ENCODE measurements around the gene NKAIN2.

The NKAIN2 gene

DNA sequence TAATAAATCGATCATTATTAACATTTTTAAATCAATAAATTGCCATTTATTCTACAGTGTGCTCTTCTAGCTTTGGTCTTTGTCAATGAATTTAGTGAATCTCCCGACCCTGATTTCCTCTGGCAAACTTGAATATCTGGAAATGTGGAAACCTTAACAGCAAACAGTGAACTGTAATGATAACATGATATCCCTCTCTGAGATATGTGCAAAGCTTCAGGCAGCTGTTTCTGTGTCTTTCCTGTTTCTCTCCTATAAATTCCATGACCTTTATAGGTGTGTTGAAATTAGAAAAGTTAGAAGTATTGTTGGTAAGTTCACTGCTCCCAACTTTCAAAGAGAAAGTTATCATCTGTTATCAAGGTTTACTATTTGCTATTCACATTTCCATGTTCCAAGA lies 939.8 kb downstream of the NKAIN2 start:
- TF ChIP-seq ZBTB8A (tag by site-specific recombination; IDR thresholded peaks at IDR 0.05) = 0 out of 2 replicates have a peak, but pooled peaks have one; percentile 1
- no peak for TF ChIP-seq ZNF398 (tag by site-specific recombination; IDR thresholded peaks at IDR 0.05)
- Histone ChIP-seq H3K27ac (ENCODE audit: extremely low read depth, low read depth, low read length) (no peak overlapping the region), H3K4me3 (ENCODE audit: low read depth, low read length) (no peak overlapping the region), H3K4me1 (ENCODE audit: control insufficient read depth, insufficient read depth, low read length) (peaks cover 10% of the 10 kb centered on the region; the same call in 1 of the 2 replicates), H3K36me3 (ENCODE audit: control insufficient read depth in 2 of 2, insufficient read depth in 1 of 2, low read length in 2 of 2) (no peaks in the 10 kb centered on the region), H3K9me3 (ENCODE audit: control insufficient read depth, insufficient read depth, low read depth, low read length) (no peaks in the 10 kb centered on the region)
- CTCF ChIA-PET = no interaction called here
- POLR2A ChIA-PET = no interaction called here

GRCh38 chr6:124747349-124747748 lies 943.7 kb downstream of the NKAIN2 start:
- no peak overlapping the region for H3K27ac ChIP-seq (ENCODE audit: extremely low read depth, low read depth, low read length)
- POLR2A ChIA-PET = no interaction called here

DNA sequence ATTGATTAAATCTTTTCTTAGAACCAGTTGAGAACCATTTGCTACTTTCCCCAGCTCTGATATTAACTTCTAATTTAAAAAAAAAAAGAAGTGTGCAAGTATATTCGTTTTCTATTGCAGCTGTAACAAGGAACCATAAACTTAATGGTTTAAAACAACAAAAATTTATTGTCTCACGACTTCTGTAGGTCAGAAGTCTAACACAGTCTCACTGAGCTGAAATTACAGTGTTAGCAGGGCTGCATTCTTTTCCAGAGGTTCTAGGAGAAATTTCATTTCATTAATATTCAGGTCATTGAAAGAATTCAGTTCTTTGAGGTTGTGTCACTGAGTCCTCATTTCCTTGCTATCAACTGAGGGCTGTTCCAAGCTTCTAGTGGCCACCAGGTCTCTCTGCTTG lies 945.1 kb downstream of the NKAIN2 start:
- no peak overlapping the region for H3K27ac ChIP-seq (ENCODE audit: extremely low read depth, low read depth, low read length)
- H3K4me3 ChIP-seq (ENCODE audit: low read depth, low read length) = no peak overlapping the region
- no peak for TF ChIP-seq ZNF341 (tag by site-specific recombination; IDR thresholded peaks at IDR 0.05; ENCODE audit: low read depth)
- TF ChIP-seq, protein P1, sequence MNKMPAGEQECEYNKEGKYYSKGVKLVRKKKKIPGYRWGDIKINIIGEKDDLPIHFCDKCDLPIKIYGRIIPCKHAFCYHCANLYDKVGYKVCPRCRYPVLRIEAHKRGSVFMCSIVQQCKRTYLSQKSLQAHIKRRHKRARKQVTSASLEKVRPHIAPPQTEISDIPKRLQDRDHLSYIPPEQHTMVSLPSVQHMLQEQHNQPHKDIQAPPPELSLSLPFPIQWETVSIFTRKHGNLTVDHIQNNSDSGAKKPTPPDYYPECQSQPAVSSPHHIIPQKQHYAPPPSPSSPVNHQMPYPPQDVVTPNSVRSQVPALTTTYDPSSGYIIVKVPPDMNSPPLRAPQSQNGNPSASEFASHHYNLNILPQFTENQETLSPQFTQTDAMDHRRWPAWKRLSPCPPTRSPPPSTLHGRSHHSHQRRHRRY (tag by site-specific recombination; IDR thresholded peaks at IDR 0.05) = no peak
- no peak for TF ChIP-seq HOXA7 (CRISPR knock-in tag; IDR thresholded peaks at IDR 0.05; ENCODE audit: borderline replicate concordance)
- TF ChIP-seq, protein P2, sequence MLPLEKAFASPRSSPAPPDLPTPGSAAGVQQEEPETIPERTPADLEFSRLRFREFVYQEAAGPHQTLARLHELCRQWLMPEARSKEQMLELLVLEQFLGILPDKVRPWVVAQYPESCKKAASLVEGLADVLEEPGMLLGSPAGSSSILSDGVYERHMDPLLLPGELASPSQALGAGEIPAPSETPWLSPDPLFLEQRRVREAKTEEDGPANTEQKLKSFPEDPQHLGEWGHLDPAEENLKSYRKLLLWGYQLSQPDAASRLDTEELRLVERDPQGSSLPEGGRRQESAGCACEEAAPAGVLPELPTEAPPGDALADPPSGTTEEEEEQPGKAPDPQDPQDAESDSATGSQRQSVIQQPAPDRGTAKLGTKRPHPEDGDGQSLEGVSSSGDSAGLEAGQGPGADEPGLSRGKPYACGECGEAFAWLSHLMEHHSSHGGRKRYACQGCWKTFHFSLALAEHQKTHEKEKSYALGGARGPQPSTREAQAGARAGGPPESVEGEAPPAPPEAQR (tag by site-specific recombination; IDR thresholded peaks at IDR 0.05) = no peak
- TF ChIP-seq ZNF416 (tag by site-specific recombination; IDR thresholded peaks at IDR 0.05) = no peak
- no peak for TF ChIP-seq GLIS2 (tag by site-specific recombination; IDR thresholded peaks at IDR 0.05)
- no peak for TF ChIP-seq ZNF19 (tag by site-specific recombination; IDR thresholded peaks at IDR 0.05; ENCODE audit: low read depth)
- no peak for TF ChIP-seq TRIM28 (IDR thresholded peaks at IDR 0.05; ENCODE audit: borderline replicate concordance, low read length)
- TF ChIP-seq ZNF677 (tag by site-specific recombination; IDR thresholded peaks at IDR 0.05) = no peak
- TF ChIP-seq SCRT1 (tag by site-specific recombination; IDR thresholded peaks at IDR 0.05; ENCODE audit: borderline replicate concordance) = no peak
- TF ChIP-seq, protein P3, sequence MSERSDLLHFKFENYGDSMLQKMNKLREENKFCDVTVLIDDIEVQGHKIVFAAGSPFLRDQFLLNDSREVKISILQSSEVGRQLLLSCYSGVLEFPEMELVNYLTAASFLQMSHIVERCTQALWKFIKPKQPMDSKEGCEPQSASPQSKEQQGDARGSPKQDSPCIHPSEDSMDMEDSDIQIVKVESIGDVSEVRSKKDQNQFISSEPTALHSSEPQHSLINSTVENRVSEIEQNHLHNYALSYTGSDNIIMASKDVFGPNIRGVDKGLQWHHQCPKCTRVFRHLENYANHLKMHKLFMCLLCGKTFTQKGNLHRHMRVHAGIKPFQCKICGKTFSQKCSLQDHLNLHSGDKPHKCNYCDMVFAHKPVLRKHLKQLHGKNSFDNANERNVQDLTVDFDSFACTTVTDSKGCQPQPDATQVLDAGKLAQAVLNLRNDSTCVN (tag by site-specific recombination; optimal IDR thresholded peaks at IDR 0.05) = no peak
- TF ChIP-seq ZNF623 (tag by site-specific recombination; IDR thresholded peaks at IDR 0.05) = no peak
- TF ChIP-seq ZNF548 (tag by site-specific recombination; IDR thresholded peaks at IDR 0.05) = no peak
- no peak for TF ChIP-seq ZNF560 (tag by site-specific recombination; IDR thresholded peaks at IDR 0.05; ENCODE audit: borderline replicate concordance)
- TF ChIP-seq ZNF114 (tag by site-specific recombination; IDR thresholded peaks at IDR 0.05) = no peak
- TF ChIP-seq ZNF23 (tag by site-specific recombination; IDR thresholded peaks at IDR 0.05; ENCODE audit: borderline replicate concordance) = no peak
- H3K4me1 ChIP-seq (ENCODE audit: control insufficient read depth, insufficient read depth, low read length) = peaks cover under 1% of the 10 kb centered on the region; the same call in 1 of the 2 replicates
- no peaks in the 10 kb centered on the region for H3K9me3 ChIP-seq (ENCODE audit: control insufficient read depth, insufficient read depth, low read depth, low read length)
- CTCF ChIA-PET = interaction anchor here (0.6 to 1.1 kb wide), 2 partner anchors 11 to 1336 kb away, joined by 4 to 6 read pairs; no protein-coding TSS in a partner anchor
- POLR2A ChIA-PET = no interaction called here
- no peaks in the 10 kb centered on the region for H3K36me3 ChIP-seq (ENCODE audit: control insufficient read depth in 2 of 2, insufficient read depth in 1 of 2, low read length in 2 of 2)

More at GRCh38 chr6:124747349-124747748, 943.7 kb downstream of the NKAIN2 start:
- CTCF ChIA-PET = no interaction called here
- no peak overlapping the region for H3K4me3 ChIP-seq (ENCODE audit: low read depth, low read length)
- H3K36me3 ChIP-seq (ENCODE audit: control insufficient read depth in 2 of 2, insufficient read depth in 1 of 2, low read length in 2 of 2) = no peaks in the 10 kb centered on the region
- no peaks in the 10 kb centered on the region for H3K9me3 ChIP-seq (ENCODE audit: control insufficient read depth, insufficient read depth, low read depth, low read length)
- H3K4me1 ChIP-seq (ENCODE audit: control insufficient read depth, insufficient read depth, low read length) = peaks cover 10% of the 10 kb centered on the region; the same call in 1 of the 2 replicates
- no peak for TF ChIP-seq ZNF585B (tag by site-specific recombination; IDR thresholded peaks at IDR 0.05)
- TF ChIP-seq KLF1 (tag by site-specific recombination; IDR thresholded peaks at IDR 0.05) = no peak
- no peak for TF ChIP-seq ZBTB21 (tag by site-specific recombination; IDR thresholded peaks at IDR 0.05)
- no peak for TF ChIP-seq ZBTB6 (tag by site-specific recombination; IDR thresholded peaks at IDR 0.05)
